SHP77 treated with DMSO at 0.1 percent for 48 hours (cell line): ENCODE measurements around the gene SAYSD1.

Experiments
- DNase-seq: peaks from one replicate; lab custom pipeline; 2025; lab: John Stamatoyannopoulos, UW

The SAYSD1 gene

DNA sequence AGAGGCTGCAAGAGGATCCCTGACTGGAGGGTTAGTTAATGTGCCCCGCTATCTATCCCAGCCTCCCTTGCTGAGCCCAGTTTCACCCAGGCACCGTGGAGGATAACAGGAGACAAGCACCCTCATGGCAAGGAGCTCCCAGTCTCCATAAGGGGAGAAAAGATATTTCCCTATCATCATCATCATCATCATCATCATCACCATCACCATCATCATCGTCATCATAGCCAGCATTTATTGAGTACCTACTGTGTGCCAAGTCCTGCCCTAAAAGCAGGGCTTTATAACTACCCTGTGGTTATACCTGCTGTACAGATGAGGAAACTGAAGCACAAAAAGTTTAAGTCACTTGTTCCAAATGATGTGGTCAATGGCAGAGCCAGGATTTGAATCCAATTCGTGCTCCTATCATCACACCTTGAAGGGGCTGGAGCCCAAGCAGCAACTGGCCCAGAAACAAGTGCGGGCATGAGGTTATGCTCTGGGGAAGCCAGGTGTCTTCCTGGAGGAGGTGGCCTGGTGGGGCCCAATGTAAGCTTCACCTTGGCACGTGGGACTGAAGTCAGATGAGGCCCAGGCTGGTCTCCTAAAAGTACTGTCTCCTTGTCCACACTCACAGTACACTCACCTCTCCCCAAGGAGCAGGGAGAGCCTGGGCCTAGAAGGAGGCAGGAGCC is 56.4 kb downstream of the SAYSD1 start:
- DNase-seq = no peak

DNA sequence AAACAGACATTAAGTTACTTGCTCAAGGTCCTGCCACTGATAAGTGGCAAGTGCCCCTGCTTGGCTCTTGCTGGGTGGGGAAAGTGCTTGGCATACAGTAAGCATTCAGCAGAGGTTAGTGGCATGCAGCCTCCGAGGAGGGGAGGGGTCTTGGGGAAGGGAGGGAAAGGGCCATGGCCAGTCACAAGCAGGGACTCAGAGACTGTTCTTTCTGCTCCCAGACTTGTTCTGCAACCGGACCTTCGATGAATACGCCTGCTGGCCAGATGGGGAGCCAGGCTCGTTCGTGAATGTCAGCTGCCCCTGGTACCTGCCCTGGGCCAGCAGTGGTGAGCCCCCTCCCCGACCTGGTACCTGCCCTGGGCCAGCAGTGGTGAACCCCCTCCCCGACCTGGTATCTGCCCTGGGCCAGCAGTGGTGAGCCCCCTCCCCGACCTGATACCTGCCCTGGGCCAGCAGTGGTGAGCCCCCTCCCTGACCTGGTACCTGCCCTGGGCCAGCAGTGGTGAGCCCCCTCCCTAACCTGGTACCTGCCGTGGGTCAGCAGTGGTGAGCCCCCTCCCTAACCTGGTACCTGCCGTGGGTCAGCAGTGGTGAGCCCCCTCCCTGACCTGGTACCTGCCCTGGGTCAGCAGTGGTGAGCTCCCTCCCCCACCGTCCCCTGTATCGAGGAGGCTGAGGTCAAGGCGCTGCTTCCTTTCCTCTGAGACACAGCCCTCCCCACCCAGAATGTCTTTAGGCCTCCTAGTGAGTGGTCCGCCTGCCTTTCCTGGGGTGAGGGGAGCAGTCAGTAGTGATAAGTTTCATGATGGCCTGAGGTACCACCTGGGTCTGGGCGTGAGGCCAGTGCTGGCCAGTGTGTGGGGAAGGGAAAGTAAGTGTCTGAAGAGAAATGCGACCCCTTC is 57.5 kb downstream of the SAYSD1 start:
- no peak for DNase-seq

DNA sequence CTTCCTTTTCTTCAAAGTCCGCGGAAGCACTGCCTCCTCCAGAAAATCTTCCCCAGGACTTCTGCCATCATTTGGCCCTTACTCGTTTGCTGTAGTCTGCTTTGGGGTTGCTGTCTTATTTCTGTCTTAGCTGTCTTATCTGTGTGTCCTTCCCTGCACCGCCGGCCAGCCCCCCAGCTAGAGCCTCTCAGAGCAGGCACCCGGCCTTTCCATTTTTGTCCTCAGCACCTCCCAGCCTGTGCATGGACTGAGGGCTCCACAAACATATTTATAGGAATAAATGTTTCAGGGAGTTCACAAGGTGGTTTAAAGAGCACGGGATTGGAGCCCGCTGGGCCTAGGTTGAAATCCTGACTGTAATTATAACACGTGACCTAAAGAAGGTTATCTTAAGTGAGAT is 58.3 kb downstream of the SAYSD1 start:
- DNase-seq = no peak

DNA sequence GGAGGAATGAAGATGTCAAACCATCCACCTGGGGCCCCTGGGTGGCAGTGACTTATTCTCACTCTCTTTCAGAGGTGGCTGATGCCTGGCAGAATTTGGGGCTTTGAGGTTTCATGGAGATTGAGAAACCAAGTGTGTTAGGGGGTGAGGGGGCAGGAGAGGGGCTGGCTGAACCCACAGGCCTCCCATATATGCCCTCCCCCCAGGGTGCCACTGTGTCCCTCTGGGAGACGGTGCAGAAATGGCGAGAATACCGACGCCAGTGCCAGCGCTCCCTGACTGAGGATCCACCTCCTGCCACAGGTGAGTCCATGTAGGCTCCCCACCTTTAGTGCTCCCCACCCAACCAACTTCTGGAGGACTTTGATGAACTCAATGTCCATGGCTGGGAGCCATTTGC is 58.8 kb downstream of the SAYSD1 start:
- no peak for DNase-seq

DNA sequence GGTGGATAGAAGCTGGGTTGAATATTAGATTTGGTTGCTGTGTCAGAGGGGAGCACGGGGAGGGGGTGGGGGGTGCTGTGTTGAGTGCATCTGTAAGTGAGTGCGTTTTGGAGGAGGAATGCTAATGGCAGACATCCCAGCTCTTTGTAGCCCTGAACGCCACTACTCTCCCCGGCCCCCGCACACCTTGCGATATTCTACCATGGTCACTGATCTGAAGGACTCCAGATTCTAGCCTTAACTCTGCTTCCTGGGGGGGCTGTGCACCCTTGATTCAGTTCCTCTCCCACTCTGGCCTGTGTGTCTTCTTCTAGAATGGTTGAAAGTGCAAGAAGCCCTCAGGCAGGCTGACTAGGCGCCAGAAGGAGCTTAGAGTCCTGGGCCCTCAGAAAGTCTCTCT is 59.3 kb downstream of the SAYSD1 start:
- DNase-seq = no peak

DNA sequence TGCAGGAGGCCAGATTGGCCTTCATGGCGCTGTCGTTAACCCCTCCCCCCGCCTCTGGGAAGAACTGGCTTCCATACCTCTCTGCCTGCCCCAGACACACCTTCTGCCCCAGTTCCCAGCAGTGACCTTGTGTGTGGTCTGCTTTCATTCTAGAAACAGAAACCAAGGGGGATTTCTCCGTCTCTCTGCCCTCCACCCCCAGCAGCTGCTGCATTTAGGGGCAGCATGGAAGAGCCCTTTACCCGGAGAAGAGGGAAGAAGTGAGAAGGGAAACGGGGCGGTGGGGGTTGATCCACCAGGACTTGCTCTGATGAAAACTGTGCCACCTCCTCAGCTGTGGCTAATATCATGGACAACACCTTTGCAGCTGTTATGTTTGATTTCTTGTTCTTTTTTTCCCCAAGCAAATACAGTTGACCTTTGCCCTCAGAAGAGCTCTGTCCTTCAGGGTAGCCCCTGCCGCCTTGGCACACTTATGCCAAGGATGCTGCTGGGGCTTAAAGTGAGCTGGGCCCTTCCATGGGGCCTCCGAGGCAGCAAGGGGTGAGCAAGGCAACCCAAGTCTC is 60.3 kb downstream of the SAYSD1 start:
- DNase-seq = no peak
